ENCODE results near the gene BAHCC1.

- TF ChIP-seq CTCF (IDR thresholded peaks at IDR 0.05; ENCODE audit: low read length) (no peak), EZH2 (IDR thresholded peaks at IDR 0.05; ENCODE audit: borderline replicate concordance, low read length) (no peak)
Observed at GRCh38 chr17:81426393-81427172, 31.3 kb downstream of the BAHCC1 start.

Measured in OCI-LY1 (cell line).